PFSK-1 (cell line): ENCODE measurements around the gene NPEPPS.

Experiments used
- FOXP2 ChIP-seq: optimal IDR thresholded peaks from 2 replicates; pipeline ENCODE3; 2011; ENCODE audit warnings: borderline replicate concordance, control low read depth, inconsistent platforms; ENCODE audit not compliant: insufficient read depth; ENCODE audit errors: extremely low read length, extremely low read depth
- POLR2AphosphoS5 ChIP-seq: IDR thresholded peaks from 2 replicates; pipeline ENCODE4 v1.6.1; 2012; ENCODE audit warnings: low read depth, mild to moderate bottlenecking, control low read depth, low read length, moderate library complexity
- REST ChIP-seq, 2 experiments: IDR thresholded peaks; 2 replicates each; pipeline versions ENCODE4 v1.6.1 to v1.8.0; 2011 to 2012; ENCODE audit warnings: low read depth in 2 of 2, low read length in 2 of 2, control low read depth in 1 of 2, inconsistent platforms in 1 of 2, mild to moderate bottlenecking in 1 of 2, moderate library complexity in 1 of 2; ENCODE audit not compliant: insufficient read depth in 1 of 2
- SIN3A ChIP-seq: IDR thresholded peaks from 2 replicates; pipeline ENCODE4 v1.6.1; 2012; ENCODE audit warnings: mild to moderate bottlenecking, low read length, moderate library complexity, borderline replicate concordance; ENCODE audit not compliant: insufficient read depth
- TAF1 ChIP-seq: IDR thresholded peaks from 2 replicates; pipeline ENCODE4 v1.6.1; 2012; ENCODE audit warnings: low read length, control low read depth, borderline replicate concordance; ENCODE audit not compliant: insufficient read depth

The NPEPPS gene

GRCh38 chr17:47621293-47622179 is 90.6 kb downstream of the NPEPPS start:
- TF ChIP-seq REST (IDR thresholded peaks at IDR 0.05; ENCODE audit: insufficient read depth in 1 of 2, low read depth in 2 of 2, low read length in 2 of 2) (no peak), POLR2AphosphoS5 (no peak), TAF1 (no peak)

- no peak for TF ChIP-seq FOXP2
- no peak for TF ChIP-seq POLR2AphosphoS5
- no peak for TF ChIP-seq TAF1
- no peak for TF ChIP-seq SIN3A
- no peak for TF ChIP-seq REST (IDR thresholded peaks at IDR 0.05; ENCODE audit: insufficient read depth in 1 of 2, low read depth in 2 of 2, low read length in 2 of 2)
Observed at GRCh38 chr17:47622180-47622549, 91.3 kb downstream of the NPEPPS start.

- TF ChIP-seq REST (IDR thresholded peaks at IDR 0.05; ENCODE audit: insufficient read depth in 1 of 2, low read depth in 2 of 2, low read length in 2 of 2) (no peak), TAF1 (no peak), FOXP2 (no peak), POLR2AphosphoS5 (no peak), SIN3A (no peak)
Observed at GRCh38 chr17:47624727-47625068, 93.8 kb downstream of the NPEPPS start.

- no peak for TF ChIP-seq FOXP2
- TF ChIP-seq REST (IDR thresholded peaks at IDR 0.05; ENCODE audit: insufficient read depth in 1 of 2, low read depth in 2 of 2, low read length in 2 of 2) = no peak
- no peak for TF ChIP-seq TAF1
- TF ChIP-seq POLR2AphosphoS5 = no peak
- no peak for TF ChIP-seq SIN3A
Observed at GRCh38 chr17:47628014-47628566, 97.2 kb downstream of the NPEPPS start.

GRCh38 chr17:47629826-47630225 is 98.9 kb downstream of the NPEPPS start:
- no peak for TF ChIP-seq FOXP2
- no peak for TF ChIP-seq TAF1
- no peak for TF ChIP-seq POLR2AphosphoS5
- no peak for TF ChIP-seq SIN3A
- TF ChIP-seq REST (IDR thresholded peaks at IDR 0.05; ENCODE audit: insufficient read depth in 1 of 2, low read depth in 2 of 2, low read length in 2 of 2) = no peak
